GM10847 (cell line): ENCODE measurements around the gene UBE2L5.
A peak's percentile ranks its signal among the peaks of the same experiment; 100 is the strongest.

Source experiments
- POLR2A ChIP-seq: IDR thresholded peaks from 2 replicates; pipeline ENCODE4 v1.6.1; 2011; ENCODE audit not compliant: insufficient read length; ENCODE audit errors: extremely low read depth

The UBE2L5 gene

DNA sequence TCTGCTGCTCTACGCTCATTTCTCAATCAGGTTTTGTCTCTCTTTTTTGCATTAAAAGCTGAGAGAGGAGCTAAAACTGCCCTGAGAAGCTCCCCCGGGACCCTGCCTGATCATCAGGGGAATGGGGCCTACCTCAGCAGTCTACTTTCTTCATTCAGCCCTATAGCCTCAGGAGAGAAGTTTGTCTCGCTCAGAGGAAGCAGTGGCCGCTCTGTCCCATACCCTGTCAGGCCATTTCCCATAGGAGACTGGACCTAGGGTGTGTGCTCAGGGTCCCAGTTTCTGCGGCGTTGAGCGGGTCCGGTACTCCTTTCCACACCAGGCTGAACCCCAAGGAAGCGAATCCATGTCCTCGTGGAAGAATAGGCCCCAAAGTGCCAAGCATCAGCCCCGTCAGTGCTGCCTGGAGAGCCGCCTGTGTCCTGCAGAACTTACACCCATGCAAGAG is 21.7 kb downstream of the UBE2L5 start:
- TF ChIP-seq POLR2A, result no peak

DNA sequence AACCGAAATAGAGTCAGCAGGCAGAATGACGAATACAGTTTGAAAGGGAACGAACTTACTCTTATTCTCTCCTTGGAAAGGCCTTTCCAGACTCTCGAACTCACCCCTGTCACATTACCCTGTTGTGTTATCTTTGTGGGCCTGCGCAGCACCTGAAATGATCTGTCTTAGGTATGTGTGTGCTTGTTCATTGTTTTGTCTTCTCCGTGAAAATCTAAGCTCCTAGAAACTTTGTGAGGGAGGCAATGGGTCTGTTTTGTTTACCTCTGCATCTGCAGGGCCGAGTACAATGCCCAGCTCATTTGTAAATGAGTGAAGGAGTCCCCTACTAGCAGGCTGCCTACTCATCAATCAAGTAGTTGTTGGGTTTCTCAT is 23.8 kb downstream of the UBE2L5 start:
- TF ChIP-seq POLR2A, result no peak

DNA sequence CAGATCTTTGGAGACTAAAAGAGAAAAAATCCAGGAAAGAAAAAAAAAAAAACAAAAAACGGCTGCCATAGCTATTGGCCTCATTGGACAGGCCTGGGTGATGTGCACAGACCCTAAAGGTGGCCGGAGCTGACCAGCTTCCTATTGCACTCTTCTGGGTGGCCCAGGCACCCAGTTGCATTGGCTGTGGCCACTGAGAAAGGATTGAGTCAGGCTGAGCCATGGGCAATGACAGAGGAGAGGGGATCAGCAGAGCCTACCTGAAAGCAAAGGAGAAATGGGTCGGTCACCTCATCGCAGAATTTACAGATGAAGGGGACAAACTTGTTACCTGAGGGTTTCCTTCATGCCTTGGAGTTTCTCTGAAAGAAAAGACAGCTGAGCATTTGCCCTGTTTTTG is 26.1 kb downstream of the UBE2L5 start:
- TF ChIP-seq POLR2A, result no peak

DNA sequence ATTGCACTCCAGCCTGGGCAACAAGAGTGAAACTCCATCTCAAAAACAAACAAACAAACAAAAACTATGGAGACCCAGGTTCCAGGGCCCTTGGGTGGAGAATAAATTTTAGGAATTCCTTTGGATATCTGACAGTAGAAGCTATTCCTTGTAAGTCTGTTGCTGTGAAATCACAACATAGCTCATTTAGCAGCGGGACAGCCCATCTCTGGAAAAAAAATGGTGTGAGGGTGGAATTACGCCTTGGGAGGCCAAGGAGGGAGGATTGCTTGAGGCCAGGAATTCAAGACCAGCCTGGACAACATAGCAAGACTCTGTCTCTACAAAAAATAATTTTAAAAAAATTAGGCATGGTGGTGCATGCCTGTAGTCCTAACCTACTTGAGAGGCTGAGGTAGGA is 27.8 kb downstream of the UBE2L5 start:
- TF ChIP-seq POLR2A, result no peak

DNA sequence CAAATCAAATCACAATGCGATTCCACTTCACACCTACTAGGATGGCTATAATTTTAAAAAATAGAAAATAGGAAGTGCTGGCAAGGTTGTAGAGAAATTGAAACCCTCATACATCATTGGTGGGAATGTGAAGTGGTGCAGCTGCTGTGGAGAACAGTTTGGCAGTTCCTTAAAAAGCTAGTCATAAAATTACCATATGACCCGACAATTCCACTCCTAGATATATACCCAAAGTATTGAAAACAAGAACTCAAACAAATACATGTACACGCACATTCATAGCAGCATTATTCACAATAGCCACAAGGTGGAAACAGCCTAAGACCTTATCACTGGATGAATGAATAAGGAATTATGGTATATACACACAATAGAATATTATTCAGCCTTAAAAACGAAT is 31.4 kb downstream of the UBE2L5 start:
- TF ChIP-seq POLR2A, result no peak

DNA sequence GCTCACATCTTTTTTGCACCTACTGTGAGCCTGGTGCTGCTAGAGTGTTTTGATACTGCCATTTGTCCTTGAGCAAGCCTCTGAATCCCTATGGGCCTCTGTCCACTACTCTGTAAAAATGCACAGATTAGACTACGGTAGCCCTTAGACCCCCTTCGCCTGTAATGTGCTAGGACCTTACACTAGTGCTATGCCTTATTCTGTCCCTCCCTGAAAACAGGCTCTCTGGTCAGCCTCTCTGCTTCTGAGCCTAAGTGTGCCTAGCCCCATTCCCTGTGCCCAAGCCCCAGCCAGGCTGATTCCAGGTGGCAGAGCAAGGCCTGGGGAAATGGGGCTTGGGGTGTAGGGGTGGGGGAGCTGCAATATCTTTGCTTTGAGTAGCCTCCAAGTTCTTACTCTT is 32.7 kb downstream of the UBE2L5 start:
- TF ChIP-seq POLR2A, result no peak

DNA sequence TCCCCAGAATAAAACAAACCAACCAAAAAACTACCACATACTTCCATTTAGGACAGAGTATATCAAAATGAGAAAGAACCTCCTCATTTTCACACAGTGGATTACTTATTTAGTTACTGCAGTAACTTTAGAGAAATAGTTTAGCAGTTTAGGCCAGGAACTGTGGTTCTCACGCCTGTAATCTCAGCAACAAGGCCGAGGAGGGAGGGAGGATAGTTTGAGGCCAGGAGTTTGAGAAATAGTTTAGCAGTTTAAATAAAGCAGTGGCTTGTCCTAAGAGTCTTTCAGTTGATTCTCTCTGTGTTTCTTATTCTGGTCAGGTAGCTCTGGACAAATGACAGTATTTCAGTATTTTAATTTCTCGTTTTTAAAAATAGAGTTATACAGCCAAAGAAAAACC is 34.0 kb downstream of the UBE2L5 start:
- no peak for TF ChIP-seq POLR2A

DNA sequence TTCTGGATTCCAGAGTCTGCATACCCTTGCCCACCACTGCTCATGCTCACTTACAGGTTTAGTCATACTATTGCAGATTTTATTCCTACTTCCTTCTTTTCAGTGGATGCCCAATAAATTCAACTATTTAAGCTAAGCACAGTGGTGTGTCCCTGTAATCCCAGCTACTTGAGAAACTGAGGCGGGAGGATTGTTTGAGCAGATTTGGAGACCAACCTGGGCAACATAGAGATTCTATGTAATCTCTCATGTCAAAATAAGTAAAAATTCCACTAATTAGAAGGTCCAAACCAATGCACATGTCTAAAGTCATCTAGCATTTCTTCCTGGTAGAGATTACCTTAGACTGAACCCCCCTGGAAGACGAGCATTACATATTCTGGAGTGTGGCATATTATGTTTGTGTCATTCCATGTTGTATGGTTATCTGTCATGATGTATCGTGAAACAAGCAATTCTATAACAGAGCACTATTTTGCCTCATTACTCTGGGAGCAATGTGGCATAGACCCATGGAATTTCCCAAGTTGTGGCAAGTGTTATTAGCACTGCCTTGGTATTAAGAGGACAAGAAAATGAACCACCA is 35.1 kb downstream of the UBE2L5 start:
- TF ChIP-seq POLR2A, result no peak

DNA sequence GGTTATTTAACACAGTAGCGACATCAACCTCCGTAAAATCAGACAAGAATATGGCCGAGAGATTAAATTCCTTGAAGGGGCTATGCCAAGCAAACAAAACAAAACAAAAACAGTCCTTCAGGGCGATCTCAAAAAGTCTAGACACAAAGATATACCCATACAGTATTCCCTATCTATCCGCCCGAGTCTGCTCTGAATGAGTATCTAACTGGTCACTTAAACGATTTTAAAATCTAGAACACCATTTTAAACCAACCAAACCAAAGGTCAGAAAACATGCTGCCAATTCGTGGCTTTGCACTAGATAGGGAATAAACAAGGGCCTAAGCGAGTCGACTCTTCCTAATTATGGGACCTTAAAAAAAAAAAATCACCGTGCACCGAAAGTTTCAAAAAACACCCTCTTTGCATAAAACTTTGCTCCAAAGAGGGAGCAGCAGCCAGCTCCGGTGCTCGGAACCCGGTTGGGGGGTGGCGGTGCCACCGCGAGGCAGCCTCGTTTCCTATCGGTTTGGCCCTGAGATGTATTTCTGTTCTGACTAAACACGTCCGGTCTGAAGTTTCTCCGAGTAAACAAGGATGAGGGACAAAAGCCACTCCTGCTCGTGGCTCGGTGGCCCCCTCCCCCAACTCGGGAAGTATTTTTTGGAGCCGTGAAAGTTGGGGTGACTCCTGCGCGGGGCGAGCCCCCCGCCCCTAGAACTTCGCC is 41.6 kb downstream of the UBE2L5 start:
- no peak for TF ChIP-seq POLR2A

DNA sequence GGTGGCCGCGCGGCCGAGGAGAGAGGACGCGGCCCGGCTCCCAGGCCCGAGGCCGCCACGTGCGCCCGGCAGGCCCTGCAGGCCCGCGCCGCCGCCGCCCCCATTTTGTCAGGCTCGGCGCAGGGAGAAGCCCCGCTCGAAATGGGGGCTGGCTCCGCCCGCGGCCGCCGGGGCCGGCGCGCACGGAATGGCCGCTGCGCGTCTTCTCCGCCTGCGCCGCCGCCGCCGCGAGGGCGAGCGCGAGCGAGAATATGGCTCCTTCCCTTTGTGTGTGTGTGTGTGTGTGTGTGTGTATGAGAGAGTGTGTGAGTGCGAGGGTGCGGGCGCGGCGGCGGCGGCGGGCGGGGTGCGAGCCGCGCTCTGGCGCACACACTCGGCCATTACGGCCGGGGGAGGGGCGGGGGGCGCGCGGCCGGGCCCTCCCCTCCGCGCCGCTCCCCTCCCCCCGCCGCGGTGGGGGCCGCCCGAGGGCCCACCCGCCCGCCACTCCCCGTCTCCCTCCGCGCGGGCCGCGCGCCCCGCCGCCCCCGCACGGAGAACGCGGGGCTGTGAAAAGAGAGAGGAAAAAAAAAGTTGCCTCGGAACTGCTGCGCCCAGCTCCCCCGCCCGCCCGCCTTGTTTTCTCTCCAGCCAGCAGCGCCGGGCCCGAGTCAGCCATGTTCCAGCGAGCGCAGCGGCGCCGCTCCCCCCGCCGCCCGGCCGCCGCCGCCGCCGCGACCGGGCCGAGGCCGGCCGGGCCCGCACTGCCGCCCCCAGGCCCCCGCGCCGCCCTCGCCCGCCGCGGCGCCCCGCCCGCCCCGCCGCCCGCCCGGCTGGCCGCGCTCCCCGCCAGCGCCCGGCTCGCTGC is 42.4 kb downstream of the UBE2L5 start:
- TF ChIP-seq POLR2A, result peak; percentile 57

DNA sequence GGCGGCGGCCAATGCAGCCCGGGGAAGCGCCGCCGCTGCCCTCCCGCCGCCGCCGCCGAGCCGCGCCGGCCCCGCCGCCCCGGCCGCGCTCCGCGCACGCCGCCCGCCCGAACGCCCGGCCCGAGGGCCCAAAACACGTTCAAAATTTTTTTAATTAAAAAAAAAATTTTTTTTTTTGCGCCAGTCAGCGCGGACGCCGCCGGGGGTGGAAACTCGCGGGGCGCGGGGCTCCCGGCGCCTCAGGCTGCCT is 43.0 kb downstream of the UBE2L5 start:
- TF ChIP-seq POLR2A, result no peak

DNA sequence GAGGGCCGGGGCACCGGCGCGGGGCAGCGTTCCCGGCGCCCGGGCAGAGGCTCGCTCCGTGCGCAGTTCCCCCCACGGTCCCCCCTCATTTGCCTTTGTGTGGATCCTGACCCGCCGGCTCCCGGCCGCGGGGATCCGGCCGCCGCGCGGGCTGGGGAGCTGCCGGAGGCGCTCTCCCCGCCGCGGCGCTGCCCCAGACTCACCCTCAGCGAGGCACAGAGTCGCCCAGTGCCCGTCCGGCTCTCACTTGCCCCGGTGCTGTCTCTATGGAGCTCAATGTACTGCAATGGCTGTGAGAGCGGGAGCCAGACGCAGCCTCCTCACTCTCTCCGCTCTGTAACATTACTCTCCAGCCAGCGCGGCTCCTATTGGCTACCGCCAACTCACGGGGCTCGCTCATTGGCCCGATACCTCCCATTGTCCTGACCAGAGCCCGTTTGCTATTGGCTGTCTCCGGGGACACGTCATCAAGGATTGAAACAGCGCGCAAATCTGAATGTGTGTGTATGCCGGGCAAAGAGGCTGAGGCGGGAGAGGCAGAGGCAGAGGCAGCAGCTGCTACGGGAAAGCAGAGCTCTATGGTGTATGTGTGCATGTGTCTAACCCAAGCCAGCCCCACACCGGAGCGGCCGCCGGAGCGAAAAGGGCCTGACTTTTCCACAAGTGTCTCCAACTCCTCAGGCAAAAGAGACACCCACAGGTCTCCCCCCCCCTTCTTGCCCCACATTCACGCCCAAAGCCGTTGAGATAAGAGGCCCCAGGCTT is 43.5 kb downstream of the UBE2L5 start, which contains the start of gene HMGB1:
TSS of gene HMGB1 (minus strand) at position 344 of the 765 bp plus-strand sequence. CDS start 2,256 bp downstream, outside the sequence.
- peak; percentile 85 for TF ChIP-seq POLR2A

DNA sequence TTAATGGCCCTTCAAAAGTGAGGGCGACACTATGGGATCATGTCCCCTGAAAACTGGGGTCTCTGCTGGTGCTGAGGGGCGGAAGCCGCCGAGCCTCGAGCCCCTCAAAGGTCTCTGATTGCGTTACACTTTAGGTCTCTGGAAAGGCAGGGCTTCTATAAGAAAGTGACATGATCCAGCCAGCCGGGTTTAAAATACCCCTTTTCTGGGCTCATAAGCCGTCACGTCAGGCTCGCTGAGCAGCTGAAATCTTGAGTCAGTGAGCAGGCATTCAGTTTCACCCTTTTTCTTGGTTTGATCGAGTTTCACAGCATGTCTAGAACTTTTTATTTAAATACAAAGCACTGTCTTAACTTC is 44.0 kb downstream of the UBE2L5 start:
- TF ChIP-seq POLR2A, result no peak

DNA sequence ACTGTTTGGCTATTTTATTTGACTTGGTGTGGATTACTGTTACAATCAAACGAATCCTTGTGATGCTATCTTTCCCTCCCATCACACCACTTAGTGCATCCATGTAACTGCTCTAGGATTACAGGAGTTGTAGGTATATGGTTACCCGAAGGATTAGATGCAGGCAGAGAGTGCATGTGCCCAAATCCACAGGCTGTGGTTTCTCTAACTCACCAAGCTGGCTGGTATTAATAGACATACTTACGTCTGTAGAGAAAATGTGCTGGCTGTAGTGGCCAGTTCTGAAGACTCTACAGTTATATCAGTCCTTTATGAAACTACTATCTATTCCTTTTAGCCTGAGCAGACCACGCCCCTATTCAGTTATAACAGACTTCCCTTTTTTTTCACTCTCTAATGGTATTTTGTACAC is 44.6 kb downstream of the UBE2L5 start:
- no peak for TF ChIP-seq POLR2A

DNA sequence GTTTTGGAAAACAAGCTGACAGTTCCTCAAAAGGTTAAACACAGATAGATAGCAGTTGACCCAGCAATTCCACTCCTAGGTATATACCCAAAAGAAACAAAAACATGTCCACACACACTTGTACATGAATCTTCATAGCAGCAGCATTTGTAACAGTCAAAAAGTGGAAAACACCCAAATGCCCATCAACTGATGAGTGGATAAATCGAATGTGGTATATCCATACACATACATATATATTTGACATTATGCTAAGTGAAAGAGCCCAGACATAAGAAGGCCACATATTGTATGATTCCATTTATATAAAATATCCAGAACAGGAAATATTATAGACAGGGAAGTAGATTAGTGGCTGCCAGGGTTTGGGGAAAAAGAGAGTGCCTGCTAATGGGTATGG is 51.4 kb downstream of the UBE2L5 start:
- TF ChIP-seq POLR2A, result no peak

DNA sequence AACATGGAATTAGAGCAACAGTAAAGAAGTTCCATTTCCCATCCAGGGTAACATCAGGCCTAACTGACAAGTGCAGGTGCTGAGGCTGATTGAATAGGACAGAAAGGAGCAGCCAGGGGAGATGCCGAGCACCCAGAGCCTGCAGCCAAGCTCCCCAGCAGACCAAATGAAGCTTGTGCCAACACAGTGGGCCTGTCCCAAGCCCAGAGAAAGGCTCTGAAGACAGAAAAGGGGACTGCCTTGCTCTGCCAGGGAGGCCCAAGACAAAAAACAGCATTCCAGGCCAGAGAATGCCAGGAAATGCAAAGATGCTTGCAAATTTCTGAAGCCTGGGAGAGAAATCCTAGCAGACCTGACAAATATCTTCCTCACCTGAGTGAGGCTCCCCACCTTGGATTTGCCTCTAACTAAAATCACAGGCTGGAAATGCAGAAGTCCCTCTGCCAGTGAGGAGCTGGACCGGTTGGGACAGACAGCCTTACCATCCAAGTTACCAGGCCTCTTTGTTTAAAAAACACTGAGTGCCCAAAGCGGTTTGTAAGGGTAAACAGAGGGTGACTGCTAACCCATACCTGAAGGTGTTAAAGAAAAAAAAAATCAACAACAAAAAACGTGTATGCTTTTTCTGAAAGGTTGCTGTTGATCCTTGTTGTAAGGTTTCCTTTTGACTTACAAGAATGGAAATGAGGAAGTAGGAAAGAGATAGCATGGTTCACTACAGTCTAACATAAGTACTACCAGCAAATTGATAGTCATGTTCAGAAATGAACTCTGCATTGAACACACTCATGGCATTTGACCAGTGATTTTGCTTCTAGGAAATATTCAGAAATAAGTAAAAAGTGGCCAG is 55.3 kb downstream of the UBE2L5 start:
- no peak for TF ChIP-seq POLR2A
